Measurements from ENCODE around the gene P2RY2. TPM values are rescaled to one million over a fixed set of nuclear protein-coding genes. Genes with fewer than 3 reads are reported as not detected.

Gene P2RY2
- total RNA-seq, 6 donors from 2014 or later: 7.8 to 15.0 (median 11.7) TPM

DNA sequence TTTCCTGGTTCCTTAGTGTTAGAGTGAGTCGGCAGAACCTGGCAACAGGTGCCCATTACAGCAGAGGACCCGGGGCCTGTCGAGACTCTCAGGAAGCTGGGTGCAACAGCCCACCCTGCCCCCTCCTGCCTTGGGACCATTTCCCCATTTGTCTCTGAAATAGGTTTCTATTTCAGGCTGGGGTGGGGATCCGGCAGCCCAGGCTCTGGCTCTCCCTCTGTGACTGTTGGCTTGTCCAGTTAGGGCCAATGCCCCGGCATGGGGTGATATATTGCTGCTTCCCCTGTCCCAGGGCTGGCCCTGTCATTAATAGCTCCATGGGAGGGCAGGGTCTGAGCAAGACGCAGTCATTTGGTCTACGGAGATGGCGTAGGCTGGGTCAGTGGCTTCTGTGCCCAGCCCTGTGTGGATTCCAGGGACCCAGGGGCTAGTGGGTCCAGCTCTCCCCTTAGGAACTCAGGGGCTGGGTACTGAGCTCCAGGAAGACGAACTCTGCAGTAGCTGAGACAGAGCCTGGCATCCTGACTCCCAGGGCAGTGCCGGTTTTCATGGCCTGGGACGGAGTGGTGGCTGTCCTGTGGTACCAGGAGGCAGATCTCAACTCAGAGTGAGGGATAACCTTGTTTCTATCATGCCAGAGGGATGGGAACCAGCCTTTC is 56.8 kb downstream of the P2RY2 start:
- peaks cover 8 to 24% (median 12%) of the 10 kb centered on the region in 4 donors for H3K4me1 ChIP-seq
- H3K27me3 ChIP-seq: no peaks in the 10 kb centered on the region
- no peaks in the 10 kb centered on the region for H3K9me3 ChIP-seq
- DNase-seq: no peak
- no peaks in the 10 kb centered on the region for H3K36me3 ChIP-seq
- H3K27ac ChIP-seq: no peak overlapping the region
- no peak overlapping the region for H3K4me3 ChIP-seq
- ATAC-seq (ENCODE audit: low FRiP score in 2 of 2): peak in 1 of 2 donors; percentile 8
- TF ChIP-seq POLR2AphosphoS5 (IDR thresholded peaks at IDR 0.05) (no peak), EP300 (IDR thresholded peaks at IDR 0.05) (no peak), POLR2A (IDR thresholded peaks at IDR 0.05) (no peak)
- TF ChIP-seq, protein P1, sequence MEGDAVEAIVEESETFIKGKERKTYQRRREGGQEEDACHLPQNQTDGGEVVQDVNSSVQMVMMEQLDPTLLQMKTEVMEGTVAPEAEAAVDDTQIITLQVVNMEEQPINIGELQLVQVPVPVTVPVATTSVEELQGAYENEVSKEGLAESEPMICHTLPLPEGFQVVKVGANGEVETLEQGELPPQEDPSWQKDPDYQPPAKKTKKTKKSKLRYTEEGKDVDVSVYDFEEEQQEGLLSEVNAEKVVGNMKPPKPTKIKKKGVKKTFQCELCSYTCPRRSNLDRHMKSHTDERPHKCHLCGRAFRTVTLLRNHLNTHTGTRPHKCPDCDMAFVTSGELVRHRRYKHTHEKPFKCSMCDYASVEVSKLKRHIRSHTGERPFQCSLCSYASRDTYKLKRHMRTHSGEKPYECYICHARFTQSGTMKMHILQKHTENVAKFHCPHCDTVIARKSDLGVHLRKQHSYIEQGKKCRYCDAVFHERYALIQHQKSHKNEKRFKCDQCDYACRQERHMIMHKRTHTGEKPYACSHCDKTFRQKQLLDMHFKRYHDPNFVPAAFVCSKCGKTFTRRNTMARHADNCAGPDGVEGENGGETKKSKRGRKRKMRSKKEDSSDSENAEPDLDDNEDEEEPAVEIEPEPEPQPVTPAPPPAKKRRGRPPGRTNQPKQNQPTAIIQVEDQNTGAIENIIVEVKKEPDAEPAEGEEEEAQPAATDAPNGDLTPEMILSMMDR (IDR thresholded peaks at IDR 0.05): no peak
- 76 to 79% methylated on average over 7 to 11 of the region's 11 CpGs for WGBS, 2 donors

GRCh38 chr11:73275381-73275750 is 57.3 kb downstream of the P2RY2 start:
- no peaks in the 10 kb centered on the region for H3K9me3 ChIP-seq
- DNase-seq (no peak), ATAC-seq (ENCODE audit: low FRiP score in 2 of 2) (no peak)
- peaks cover 3 to 19% (median 7%) of the 10 kb centered on the region in 4 donors for H3K4me1 ChIP-seq
- 84 to 95% methylated on average over 4 of the region's 4 CpGs for WGBS, 2 donors
- no peak overlapping the region for H3K4me3 ChIP-seq
- H3K27me3 ChIP-seq: no peaks in the 10 kb centered on the region
- TF ChIP-seq POLR2A (IDR thresholded peaks at IDR 0.05) (no peak), POLR2AphosphoS5 (IDR thresholded peaks at IDR 0.05) (no peak), EP300 (IDR thresholded peaks at IDR 0.05) (no peak)
- TF ChIP-seq, protein P1 (IDR thresholded peaks at IDR 0.05): no peak
- H3K36me3 ChIP-seq: no peaks in the 10 kb centered on the region
- no peak overlapping the region for H3K27ac ChIP-seq

- no peaks in the 10 kb centered on the region for H3K9me3 ChIP-seq
- no peaks in the 10 kb centered on the region for H3K27me3 ChIP-seq
- no peak overlapping the region for H3K27ac ChIP-seq
- ATAC-seq (ENCODE audit: low FRiP score in 2 of 2): no peak
- 94 to 98% methylated on average over 3 of the region's 3 CpGs for WGBS, 2 donors
- DNase-seq: no peak
- no peak overlapping the region for H3K4me3 ChIP-seq
- TF ChIP-seq POLR2AphosphoS5 (IDR thresholded peaks at IDR 0.05) (no peak), EP300 (IDR thresholded peaks at IDR 0.05) (no peak), POLR2A (IDR thresholded peaks at IDR 0.05) (no peak)
- TF ChIP-seq, protein P1 (IDR thresholded peaks at IDR 0.05): no peak
- H3K4me1 ChIP-seq: peaks cover 0 to 10% (median 4%) of the 10 kb centered on the region in 4 donors
- no peaks in the 10 kb centered on the region for H3K36me3 ChIP-seq
Observed at GRCh38 chr11:73277467-73277866, 59.4 kb downstream of the P2RY2 start.

GRCh38 chr11:73280626-73281025 is 62.5 kb downstream of the P2RY2 start:
- ATAC-seq (ENCODE audit: low FRiP score in 2 of 2) (peak in 1 of 2 donors; percentile 75), DNase-seq (no peak)
- Histone ChIP-seq H3K27me3 (no peaks in the 10 kb centered on the region), H3K27ac (peak overlapping the region in 1 of 4 donors; percentile 69), H3K4me1 (peaks cover 0 to 9% (median 2%) of the 10 kb centered on the region in 4 donors), H3K36me3 (no peaks in the 10 kb centered on the region), H3K4me3 (no peak overlapping the region), H3K9me3 (no peaks in the 10 kb centered on the region)
- WGBS, 2 donors: 66 to 76% methylated on average over 5 of the region's 5 CpGs
- no peak for TF ChIP-seq POLR2A (IDR thresholded peaks at IDR 0.05)
- TF ChIP-seq EP300 (IDR thresholded peaks at IDR 0.05): no peak
- TF ChIP-seq, protein P1 (IDR thresholded peaks at IDR 0.05): no peak
- TF ChIP-seq POLR2AphosphoS5 (IDR thresholded peaks at IDR 0.05): no peak
